Neural progenitor cell (in vitro differentiated cells): ENCODE data around the gene KCTD13. TPM values are rescaled to one million over a fixed set of nuclear protein-coding genes. Genes with fewer than 3 reads are reported as not detected.

Experiments used
- DNase-seq: peaks from one replicate; pipeline ENCODE4 v3.0.0-alpha.2; 2016; ENCODE audit warnings: low spot score
- H2AFZ ChIP-seq: fragments of 200-600 bp; sonication (generic); replicated peaks from 2 replicates; pipeline ENCODE4 v1.6.1; 2016; ENCODE audit warnings: antibody characterized with exemption
- H3F3A ChIP-seq: fragments of 200-600 bp; sonication (generic); 2 replicates; pipeline ENCODE4 v1.6.1; 2016; ENCODE audit warnings: antibody characterized with exemption, low read depth
- H3K27ac ChIP-seq: fragments of 200-600 bp; sonication (generic); 2 replicates; pipeline ENCODE4 v1.5.1; 2016; ENCODE audit warnings: mild to moderate bottlenecking
- H3K27me3 ChIP-seq: fragments of 200-600 bp; sonication (generic); 2 replicates; pipeline ENCODE4 v1.6.1; 2016; ENCODE audit warnings: mild to moderate bottlenecking, moderate library complexity
- H3K36me3 ChIP-seq: fragments of 200-600 bp; sonication (generic); 2 replicates; pipeline ENCODE4 v1.5.1; 2016
- H3K4me1 ChIP-seq: fragments of 200-600 bp; sonication (generic); 2 replicates; pipeline ENCODE4 v1.6.1; 2016; ENCODE audit warnings: mixed run types
- H3K4me2 ChIP-seq: fragments of 200-600 bp; sonication (generic); 2 replicates; pipeline ENCODE4 v1.6.1; 2016
- H3K4me3 ChIP-seq: fragments of 200-600 bp; sonication (generic); 2 replicates; pipeline ENCODE4 v1.5.1; 2016
- H3K79me2 ChIP-seq: fragments of 200-600 bp; sonication (generic); 2 replicates; pipeline ENCODE4 v1.6.1; 2016; ENCODE audit warnings: low read depth
- H3K9ac ChIP-seq: fragments of 200-600 bp; sonication (generic); 2 replicates; pipeline ENCODE4 v1.6.1; 2016
- H3K9me3 ChIP-seq: fragments of 200-600 bp; sonication (generic); 2 replicates; pipeline ENCODE4 v1.5.1; 2016; ENCODE audit warnings: low read depth
- H4K20me1 ChIP-seq: fragments of 200-600 bp; sonication (generic); 2 replicates; pipeline ENCODE4 v1.6.1; 2016; ENCODE audit warnings: low read depth
- H3K27ac Mint-ChIP-seq: 3 replicates; pipeline ENCODE4 v1.8.0; 2021; ENCODE audit warnings: mixed read lengths
- H3K27me3 Mint-ChIP-seq: 2 replicates; pipeline ENCODE4 v1.8.0; 2022; ENCODE audit warnings: low read depth, mild to moderate bottlenecking, inconsistent platforms, moderate library complexity, mixed read lengths; ENCODE audit not compliant: insufficient read depth
- H3K36me3 Mint-ChIP-seq: 3 replicates; pipeline ENCODE4 v1.8.0; 2021; ENCODE audit warnings: mixed read lengths
- H3K4me1 Mint-ChIP-seq: 3 replicates; pipeline ENCODE4 v1.8.0; 2021; ENCODE audit warnings: mixed read lengths
- H3K4me3 Mint-ChIP-seq: 3 replicates; pipeline ENCODE4 v1.8.0; 2021; ENCODE audit warnings: mild to moderate bottlenecking, moderate library complexity, mixed read lengths
- H3K9me3 Mint-ChIP-seq: 3 replicates; pipeline ENCODE4 v1.8.0; 2020; ENCODE audit warnings: mixed read lengths
- CTCF ChIP-seq: fragments of 200-600 bp; sonication (generic); IDR thresholded peaks from 2 replicates; pipeline ENCODE4 v1.5.1; 2017; ENCODE audit warnings: antibody characterized with exemption, mild to moderate bottlenecking
- EZH2 ChIP-seq: fragments of 200-600 bp; sonication (generic); IDR thresholded peaks from 2 replicates; pipeline ENCODE4 v1.6.1; 2017; ENCODE audit warnings: antibody characterized with exemption, mild to moderate bottlenecking, moderate library complexity
- EZH2phosphoT487 ChIP-seq: fragments of 200-600 bp; sonication (generic); IDR thresholded peaks from 2 replicates; pipeline ENCODE4 v1.6.1; 2017; ENCODE audit warnings: antibody characterized with exemption
- total RNA-seq: library from RNA; depleted of rRNA; stranded (reverse); fragments of >200 nt; gene quantifications from 2 replicates; pipeline ENCODE4 v1.2.3, GENCODE V29; 2015; ENCODE audit warnings: low replicate concordance

KCTD13 gene
- total RNA-seq, 1 donor from 2014 or later, result 3.9 TPM

DNA sequence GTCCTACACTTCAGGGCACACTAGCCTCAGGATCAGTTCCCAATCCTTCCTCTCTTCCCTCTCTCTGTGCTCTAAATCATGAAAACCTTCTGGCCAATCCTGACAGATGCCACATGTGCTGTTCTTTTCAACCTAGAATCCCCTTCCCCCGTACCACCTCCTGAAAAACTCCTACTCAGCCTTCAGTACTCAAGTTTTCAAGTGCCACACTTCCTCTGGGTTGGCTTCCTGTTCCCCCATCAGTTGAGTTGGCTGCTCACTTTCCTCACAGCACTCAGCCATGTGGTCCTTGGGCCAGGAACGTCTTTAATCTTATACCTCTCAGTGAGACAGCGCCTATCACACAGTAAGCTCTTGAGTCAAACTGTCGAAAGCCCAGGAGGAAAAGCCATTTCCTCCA, 22.4 kb downstream of the KCTD13 start:
- H3K4me1 ChIP-seq, result peaks cover under 1% of the 10 kb centered on the region
- no peak overlapping the region for H3K9ac ChIP-seq
- peaks cover 12% of the 10 kb centered on the region for H3K27me3 ChIP-seq
- no peak for DNase-seq
- Mint-ChIP-seq H3K27ac (peak overlapping the region; percentile 11), H3K4me3 (no peak overlapping the region), H3K4me1 (peaks cover 5% of the 10 kb centered on the region), H3K9me3 (no peaks in the 10 kb centered on the region), H3K36me3 (no peaks in the 10 kb centered on the region), H3K27me3 (peaks cover 20% of the 10 kb centered on the region)
- H3K4me3 ChIP-seq, result no peak overlapping the region
- no peak overlapping the region for H2AFZ ChIP-seq
- no peak overlapping the region for H3K27ac ChIP-seq
- peaks cover 16% of the 10 kb centered on the region for H3F3A ChIP-seq
- H3K4me2 ChIP-seq, result no peak overlapping the region
- H3K9me3 ChIP-seq, result no peaks in the 10 kb centered on the region
- H3K79me2 ChIP-seq, result no peaks in the 10 kb centered on the region
- no peaks in the 10 kb centered on the region for H3K36me3 ChIP-seq
- peaks cover 3% of the 10 kb centered on the region for H4K20me1 ChIP-seq
- TF ChIP-seq EZH2phosphoT487 (no peak), EZH2 (no peak), CTCF (no peak)

DNA sequence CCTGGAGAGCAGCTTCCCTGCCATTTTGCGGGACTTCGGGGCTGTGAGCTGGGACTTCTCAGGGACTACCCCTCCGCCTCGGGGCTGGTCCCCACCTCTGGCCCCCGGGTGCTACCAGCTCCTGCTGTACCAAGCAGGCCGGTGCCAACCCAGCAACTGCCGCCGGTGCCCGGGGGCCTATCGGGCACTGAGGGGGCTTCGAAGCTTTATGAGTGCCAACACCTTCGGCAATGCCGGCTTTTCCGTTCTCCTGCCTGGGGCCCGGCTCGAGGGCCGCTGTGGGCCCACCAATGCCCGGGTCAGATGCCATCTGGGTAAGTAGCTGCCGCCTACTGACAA, 24.4 kb downstream of the KCTD13 start:
- H3K27ac ChIP-seq, result no peak overlapping the region
- Mint-ChIP-seq H3K4me3 (peak overlapping the region; percentile 10), H3K27me3 (peaks cover 26% of the 10 kb centered on the region), H3K9me3 (no peaks in the 10 kb centered on the region), H3K27ac (no peak overlapping the region), H3K4me1 (peaks cover 14% of the 10 kb centered on the region), H3K36me3 (no peaks in the 10 kb centered on the region)
- H3K4me2 ChIP-seq, result no peak overlapping the region
- H3K4me1 ChIP-seq, result peaks cover 10% of the 10 kb centered on the region
- no peaks in the 10 kb centered on the region for H3K36me3 ChIP-seq
- H2AFZ ChIP-seq, result no peak overlapping the region
- TF ChIP-seq EZH2, result no peak
- TF ChIP-seq EZH2phosphoT487, result no peak
- no peak for TF ChIP-seq CTCF
- DNase-seq, result no peak
- no peaks in the 10 kb centered on the region for H3K79me2 ChIP-seq
- peaks cover 12% of the 10 kb centered on the region for H3K27me3 ChIP-seq
- H4K20me1 ChIP-seq, result peaks cover 17% of the 10 kb centered on the region
- peaks cover 13% of the 10 kb centered on the region for H3F3A ChIP-seq
- H3K4me3 ChIP-seq, result no peak overlapping the region
- H3K9me3 ChIP-seq, result no peaks in the 10 kb centered on the region
- H3K9ac ChIP-seq, result no peak overlapping the region

DNA sequence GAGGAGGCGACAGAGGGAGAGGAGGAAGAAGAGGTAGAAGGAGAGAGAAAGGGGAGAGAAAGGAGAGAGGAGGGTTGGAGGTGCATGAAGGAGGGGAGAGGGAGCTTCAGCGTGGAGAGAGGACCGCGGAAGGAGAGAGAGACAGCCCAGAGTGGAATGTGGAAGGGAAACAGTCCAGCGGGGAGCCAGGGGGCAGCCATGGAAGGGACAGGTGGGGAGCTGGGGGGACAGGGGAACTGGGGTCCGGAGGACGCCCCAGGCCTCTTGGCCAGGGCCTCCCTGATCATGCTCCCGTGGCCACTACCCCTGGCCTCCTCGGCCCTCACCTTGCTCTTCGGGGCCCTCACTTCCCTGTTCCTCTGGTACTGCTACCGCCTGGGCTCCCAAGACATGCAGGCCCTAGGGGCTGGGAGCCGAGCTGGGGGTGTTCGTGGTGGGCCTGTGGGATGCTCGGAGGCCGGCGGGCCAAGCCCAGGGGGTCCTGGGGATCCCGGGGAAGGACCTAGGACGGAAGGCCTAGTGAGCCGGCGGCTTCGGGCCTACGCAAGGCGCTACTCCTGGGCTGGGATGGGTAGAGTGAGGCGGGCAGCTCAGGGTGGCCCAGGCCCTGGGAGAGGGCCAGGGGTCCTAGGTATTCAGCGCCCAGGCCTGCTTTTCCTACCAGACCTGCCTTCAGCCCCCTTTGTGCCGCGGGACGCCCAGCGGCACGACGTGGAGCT, 25.0 kb downstream of the KCTD13 start:
- Histone ChIP-seq H3K79me2 (no peaks in the 10 kb centered on the region), H3K4me2 (peak overlapping the region; percentile 88), H3K4me1 (peaks cover 10% of the 10 kb centered on the region), H3K27me3 (peaks cover 12% of the 10 kb centered on the region), H2AFZ (peak overlapping the region; percentile 75), H3K9me3 (no peaks in the 10 kb centered on the region), H3K9ac (no peak overlapping the region), H3K4me3 (peak overlapping the region; percentile 64), H3K27ac (no peak overlapping the region), H3K36me3 (no peaks in the 10 kb centered on the region), H4K20me1 (peaks cover 17% of the 10 kb centered on the region), H3F3A (peaks cover 13% of the 10 kb centered on the region)
- no peaks in the 10 kb centered on the region for H3K9me3 Mint-ChIP-seq
- no peaks in the 10 kb centered on the region for H3K36me3 Mint-ChIP-seq
- H3K27ac Mint-ChIP-seq, result no peak overlapping the region
- peak overlapping the region; percentile 84 for H3K4me3 Mint-ChIP-seq
- H3K4me1 Mint-ChIP-seq, result peaks cover 14% of the 10 kb centered on the region
- peak; percentile 31 for DNase-seq
- peaks cover 23% of the 10 kb centered on the region for H3K27me3 Mint-ChIP-seq
- no peak for TF ChIP-seq EZH2
- no peak for TF ChIP-seq CTCF
- TF ChIP-seq EZH2phosphoT487, result no peak
